Large intestine (tissue), 3 donors: ENCODE results near the gene DUS3L. TPM values are rescaled to one million over a fixed set of nuclear protein-coding genes. Genes with fewer than 3 reads are reported as not detected.
A peak's percentile ranks its signal among the peaks of the same experiment; 100 is the strongest.

Experiments used
- DNase-seq, 2 donors: peaks; one replicate each; pipeline versions ENCODE4 v3.0.0 to v3.0.0-alpha.2; 2013
- H3K27ac ChIP-seq: one replicate; pipeline ENCODE4 v1.5.1; 2013; ENCODE audit warnings: low read length
- H3K27me3 ChIP-seq: 2 replicates; pipeline ENCODE4 v1.6.1; 2013; ENCODE audit warnings: low read length; ENCODE audit not compliant: control insufficient read depth, insufficient read depth
- H3K36me3 ChIP-seq: 2 replicates; pipeline ENCODE4 v1.6.1; 2013; ENCODE audit warnings: low read length; ENCODE audit not compliant: control insufficient read depth, insufficient read depth
- H3K4me1 ChIP-seq: one replicate; pipeline ENCODE4 v1.6.1; 2013; ENCODE audit warnings: low read length; ENCODE audit not compliant: control insufficient read depth, insufficient read depth
- H3K4me3 ChIP-seq: one replicate; pipeline ENCODE4 v1.5.1; 2013; ENCODE audit warnings: low read length
- H3K9me3 ChIP-seq: one replicate; pipeline ENCODE4 v1.6.1; 2013; ENCODE audit warnings: mild to moderate bottlenecking, low read depth, low read length, moderate library complexity; ENCODE audit not compliant: control insufficient read depth
- WGBS: methylation state at CpG from one replicate; pipeline ENCODE4 v1.1.5; 2013; ENCODE audit warnings: low lambda C conversion rate; ENCODE audit not compliant: insufficient coverage; 5-methylcytosine and 5-hydroxymethylcytosine counted together
- polyA plus RNA-seq: library from polyadenylated mRNA; unstranded; fragments of 120-200 nt; gene quantifications from one replicate; pipeline ENCODE4 v1.2.1, GENCODE V29; 2013

Gene DUS3L
- polyA plus RNA-seq, 1 donor: 34.6 TPM

GRCh38 chr19:5829567-5830310 is 38.8 kb upstream of the DUS3L start:
- peaks cover 27% of the 10 kb centered on the region for H3K4me1 ChIP-seq
- H3K4me3 ChIP-seq: no peak overlapping the region
- H3K36me3 ChIP-seq: no peaks in the 10 kb centered on the region
- no peak overlapping the region for H3K27ac ChIP-seq
- peaks cover 3% of the 10 kb centered on the region for H3K27me3 ChIP-seq
- WGBS: no CpG with 5 or more reads among the region's 34 CpGs
- no peak for DNase-seq
- H3K9me3 ChIP-seq: no peaks in the 10 kb centered on the region

GRCh38 chr19:5828661-5829566 is 38.0 kb upstream of the DUS3L start:
- Histone ChIP-seq H3K27ac (peak overlapping the region; percentile 70), H3K27me3 (peaks cover 3% of the 10 kb centered on the region), H3K4me3 (peak overlapping the region; percentile 58), H3K9me3 (peaks cover 2% of the 10 kb centered on the region), H3K4me1 (peaks cover 27% of the 10 kb centered on the region), H3K36me3 (no peaks in the 10 kb centered on the region)
- peak in 1 of 2 donors; percentile 58 for DNase-seq
- WGBS: no CpG with 5 or more reads among the region's 47 CpGs

GRCh38 chr19:5827891-5828660 is 37.1 kb upstream of the DUS3L start:
- WGBS: 0% methylated on average over 4 of the region's 91 CpGs

GRCh38 chr19:5827342-5827890 is 36.5 kb upstream of the DUS3L start:
- DNase-seq: no peak
- Histone ChIP-seq H3K9me3 (peaks cover 4% of the 10 kb centered on the region), H3K4me3 (peak overlapping the region; percentile 37), H3K27ac (peak overlapping the region; percentile 2), H3K36me3 (no peaks in the 10 kb centered on the region), H3K27me3 (peaks cover 3% of the 10 kb centered on the region), H3K4me1 (peaks cover 27% of the 10 kb centered on the region)
- WGBS: no CpG with 5 or more reads among the region's 37 CpGs

More at GRCh38 chr19:5827891-5828660, 37.1 kb upstream of the DUS3L start:
- H3K4me1 ChIP-seq: peaks cover 27% of the 10 kb centered on the region
- peaks cover 4% of the 10 kb centered on the region for H3K9me3 ChIP-seq
- peaks cover 3% of the 10 kb centered on the region for H3K27me3 ChIP-seq
- H3K4me3 ChIP-seq: peak overlapping the region; percentile 58
- H3K36me3 ChIP-seq: no peaks in the 10 kb centered on the region
- peak; percentile 97 to 98 for DNase-seq
- H3K27ac ChIP-seq: peak overlapping the region; percentile 70

- peak overlapping the region; percentile 2 for H3K27ac ChIP-seq
- no peak overlapping the region for H3K4me3 ChIP-seq
- WGBS: no CpG with 5 or more reads among the region's 24 CpGs
- H3K27me3 ChIP-seq: peaks cover 3% of the 10 kb centered on the region
- DNase-seq: peak; percentile 53 to 73
- H3K36me3 ChIP-seq: no peaks in the 10 kb centered on the region
- H3K4me1 ChIP-seq: peaks cover 27% of the 10 kb centered on the region
- peaks cover 4% of the 10 kb centered on the region for H3K9me3 ChIP-seq
Measured at GRCh38 chr19:5826531-5827341, 35.8 kb upstream of the DUS3L start.

- DNase-seq: no peak
- H3K9me3 ChIP-seq: peaks cover 4% of the 10 kb centered on the region
- no peak overlapping the region for H3K4me3 ChIP-seq
- no peak overlapping the region for H3K27ac ChIP-seq
- H3K36me3 ChIP-seq: no peaks in the 10 kb centered on the region
- WGBS: 100% methylated on average over 3 of the region's 21 CpGs
- H3K27me3 ChIP-seq: peaks cover 3% of the 10 kb centered on the region
- H3K4me1 ChIP-seq: peaks cover 27% of the 10 kb centered on the region
Measured at GRCh38 chr19:5825178-5825577, 34.2 kb upstream of the DUS3L start.

- H3K9me3 ChIP-seq: peaks cover 4% of the 10 kb centered on the region
- H3K27ac ChIP-seq: no peak overlapping the region
- H3K27me3 ChIP-seq: peaks cover 3% of the 10 kb centered on the region
- no peak for DNase-seq
- H3K36me3 ChIP-seq: no peaks in the 10 kb centered on the region
- WGBS: 95% methylated on average over 3 of the region's 10 CpGs
- no peak overlapping the region for H3K4me3 ChIP-seq
- H3K4me1 ChIP-seq: peaks cover 23% of the 10 kb centered on the region
Measured at GRCh38 chr19:5824751-5825150, 33.8 kb upstream of the DUS3L start.

GRCh38 chr19:5823579-5824281 is 32.8 kb upstream of the DUS3L start:
- Histone ChIP-seq H3K36me3 (no peaks in the 10 kb centered on the region), H3K9me3 (peaks cover 4% of the 10 kb centered on the region), H3K4me1 (peaks cover 14% of the 10 kb centered on the region), H3K27ac (no peak overlapping the region), H3K4me3 (no peak overlapping the region), H3K27me3 (no peaks in the 10 kb centered on the region)
- no CpG with 5 or more reads among the region's 30 CpGs for WGBS
- DNase-seq: no peak
